Measurements from ENCODE around the gene RASSF3.
"Not testable (repeated sequence)": the region's sequence is repeated elsewhere in the genome, so short reads cannot be mapped to it uniquely, and the experiment has no call there.

The RASSF3 gene

DNA sequence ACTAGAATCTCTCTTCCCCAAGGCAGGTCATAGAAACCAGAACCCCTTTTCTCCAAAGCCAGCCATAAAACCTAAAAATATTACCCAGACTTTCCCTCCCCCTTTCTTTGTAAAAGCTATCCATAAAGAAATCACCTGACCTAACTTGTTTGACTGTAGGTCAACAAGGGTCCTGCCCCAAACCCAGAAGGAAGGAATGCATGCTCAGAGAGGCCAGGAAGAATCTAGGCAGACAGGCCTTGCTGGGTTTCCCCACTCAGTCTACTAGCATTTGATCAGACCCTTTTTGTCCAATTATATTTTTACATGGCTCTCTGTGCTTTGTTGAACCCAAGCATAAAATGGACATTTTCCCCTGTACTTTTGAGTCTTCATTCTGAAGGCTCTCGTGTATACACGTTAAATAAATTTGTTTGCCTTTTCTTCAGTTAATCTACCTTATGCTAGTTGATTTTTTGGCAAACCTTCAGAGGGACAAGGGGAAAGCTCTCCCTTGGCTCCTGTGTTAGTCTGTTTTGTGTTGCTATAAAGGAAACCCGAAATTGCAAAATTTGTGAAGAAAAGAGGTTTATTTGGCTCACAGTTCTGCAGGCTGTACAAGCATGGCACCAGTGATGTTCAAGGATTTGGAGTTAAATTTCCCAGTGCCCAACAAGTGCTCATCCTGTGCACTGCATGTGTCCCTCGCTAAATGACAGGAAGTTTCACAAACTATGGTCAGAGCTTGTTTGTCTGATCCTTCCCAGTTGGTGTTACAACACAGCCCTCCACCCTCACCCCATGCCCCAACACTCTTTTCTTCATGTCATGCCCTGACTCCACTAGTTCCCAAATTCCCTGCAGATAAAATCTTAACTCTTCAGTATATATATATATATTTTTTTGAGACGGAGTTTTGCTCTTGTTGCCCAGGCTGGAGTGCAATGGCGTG is 14.2 kb upstream of the RASSF3 start:
- no peak for DNase-seq

- no peak for DNase-seq
Measured at GRCh38 chr12:64598831-64599230, 11.5 kb upstream of the RASSF3 start.

GRCh38 chr12:64600164-64600561 is 10.1 kb upstream of the RASSF3 start:
- DNase-seq, result no peak

GRCh38 chr12:64603183-64603841 is 7.0 kb upstream of the RASSF3 start:
- DNase-seq, result no peak

GRCh38 chr12:64608901-64609535 is 1.3 kb upstream of the RASSF3 start:
- peak in 5 of 51 donors; percentile 3 to 44 (median 11) for DNase-seq

DNA sequence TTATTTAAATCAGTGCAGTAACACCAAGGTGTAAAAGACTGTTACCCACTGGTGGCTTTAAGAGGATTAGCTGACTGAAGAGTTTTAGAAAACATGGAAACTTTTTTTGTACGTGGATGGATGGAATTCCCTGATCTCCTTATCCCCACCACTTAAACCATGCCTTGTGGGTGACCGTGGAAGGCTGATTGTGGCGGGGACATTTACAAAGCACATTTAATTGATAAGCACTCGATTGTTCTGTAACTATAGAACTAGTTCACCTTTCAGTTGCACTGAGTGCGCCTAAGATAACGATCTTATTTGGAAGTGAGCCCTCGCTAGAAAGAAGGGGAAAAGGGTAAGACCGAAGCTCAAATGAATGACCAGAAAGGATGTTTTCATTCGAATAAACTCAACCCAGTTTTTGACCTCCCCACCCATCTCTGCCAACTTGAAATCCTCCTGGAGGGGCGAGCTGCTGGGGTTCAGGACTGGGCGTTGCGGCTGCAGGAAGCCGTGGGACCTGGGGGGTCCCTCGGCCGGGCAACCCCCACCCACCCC is 688 bp upstream of the RASSF3 start:
- peak in 1 of 51 donors; percentile 3 for DNase-seq

- DNase-seq, result peak in 16 of 51 donors; percentile 12 to 40 (median 28)
Measured at GRCh38 chr12:64610660-64611340, 505 bp downstream of the RASSF3 start.

DNA sequence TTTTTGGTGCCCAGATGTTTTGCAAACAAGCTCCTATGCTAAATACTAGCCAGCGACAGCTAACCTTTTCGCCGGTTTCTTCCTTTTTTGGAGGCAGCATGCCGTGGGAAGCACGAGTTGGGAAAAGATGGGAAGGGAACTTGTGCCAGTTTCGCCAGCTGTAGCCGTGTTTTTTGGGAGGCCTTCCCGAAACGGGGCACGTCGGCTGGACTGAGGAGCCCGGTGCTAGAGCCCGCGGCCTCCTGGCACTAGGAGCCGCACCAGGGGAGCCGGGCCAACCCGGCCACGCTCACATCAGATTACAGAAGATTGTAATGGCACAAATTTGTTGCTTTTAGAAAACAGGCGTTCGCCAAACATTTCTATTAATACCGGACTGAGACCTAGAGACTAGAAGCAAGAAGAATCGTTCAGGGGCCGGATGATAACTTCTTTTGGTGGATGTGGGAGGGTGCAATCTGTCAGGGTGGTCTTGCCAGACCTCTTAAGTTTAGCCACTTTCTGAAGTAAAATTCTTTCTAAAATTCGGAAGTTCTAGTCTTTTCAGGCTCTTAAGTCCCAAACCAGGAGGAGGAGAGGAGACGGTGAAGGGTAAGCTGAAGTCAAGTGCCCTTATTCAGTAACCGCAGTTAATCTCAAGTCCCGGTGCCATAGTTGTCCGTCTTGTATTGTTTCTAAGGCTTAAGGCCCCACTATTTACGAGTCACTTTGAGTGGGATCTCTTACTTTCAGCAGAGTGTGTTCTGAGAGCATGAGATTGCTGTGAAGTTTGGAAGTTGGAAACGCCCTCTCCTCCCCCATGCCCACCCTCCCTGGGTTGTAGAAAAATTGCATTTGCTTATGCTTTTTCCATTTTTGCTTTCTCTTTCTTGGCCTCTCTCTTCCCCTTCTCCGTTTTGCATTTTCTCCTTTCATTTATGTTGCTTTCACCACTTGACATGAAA is 1.3 kb downstream of the RASSF3 start:
- peak in 6 of 51 donors; percentile 9 to 36 (median 18) for DNase-seq

DNA sequence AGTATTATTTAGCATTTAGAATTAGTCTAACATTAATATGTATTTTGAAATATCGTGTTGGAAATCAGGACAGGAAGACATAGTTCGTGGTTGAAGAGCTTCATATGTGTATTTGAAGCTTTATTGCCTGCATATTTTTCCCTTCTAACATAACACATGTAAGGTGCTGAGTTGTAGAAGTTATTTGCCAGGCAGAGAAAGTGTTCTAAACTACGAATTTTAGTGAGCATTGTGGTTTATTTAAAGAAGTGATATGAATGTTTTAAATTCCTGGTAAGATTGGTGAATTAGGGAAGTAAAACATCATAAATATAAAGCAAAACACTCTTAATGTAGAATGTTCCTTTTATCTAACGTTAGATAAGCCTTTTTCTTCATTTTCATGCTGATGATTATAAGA is 2.5 kb downstream of the RASSF3 start:
- no peak for DNase-seq

- DNase-seq, result not testable (repeated sequence)
Measured at GRCh38 chr12:64613775-64614398, 3.6 kb downstream of the RASSF3 start.

DNA sequence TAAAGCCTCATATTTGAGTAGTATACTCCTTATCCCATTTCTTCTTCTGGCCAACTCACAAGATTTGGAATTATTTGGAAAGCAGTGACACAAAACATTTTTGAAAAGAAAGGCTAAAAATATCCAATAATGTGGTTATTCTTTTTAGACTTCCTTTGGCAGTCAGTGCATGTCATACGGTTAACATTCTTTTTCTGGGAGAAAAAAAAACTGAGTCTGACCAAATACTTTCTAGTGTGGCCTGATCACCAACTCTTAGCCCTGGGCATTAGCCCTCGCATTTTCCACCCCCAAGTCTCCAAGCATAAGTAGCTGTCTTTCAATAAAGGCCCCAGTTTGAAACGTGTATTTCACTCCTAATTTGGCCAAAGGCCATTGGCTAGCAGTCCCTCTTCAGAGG is 5.9 kb downstream of the RASSF3 start:
- DNase-seq, result peak in 3 of 51 donors; percentile 3 to 14 (median 7)

DNA sequence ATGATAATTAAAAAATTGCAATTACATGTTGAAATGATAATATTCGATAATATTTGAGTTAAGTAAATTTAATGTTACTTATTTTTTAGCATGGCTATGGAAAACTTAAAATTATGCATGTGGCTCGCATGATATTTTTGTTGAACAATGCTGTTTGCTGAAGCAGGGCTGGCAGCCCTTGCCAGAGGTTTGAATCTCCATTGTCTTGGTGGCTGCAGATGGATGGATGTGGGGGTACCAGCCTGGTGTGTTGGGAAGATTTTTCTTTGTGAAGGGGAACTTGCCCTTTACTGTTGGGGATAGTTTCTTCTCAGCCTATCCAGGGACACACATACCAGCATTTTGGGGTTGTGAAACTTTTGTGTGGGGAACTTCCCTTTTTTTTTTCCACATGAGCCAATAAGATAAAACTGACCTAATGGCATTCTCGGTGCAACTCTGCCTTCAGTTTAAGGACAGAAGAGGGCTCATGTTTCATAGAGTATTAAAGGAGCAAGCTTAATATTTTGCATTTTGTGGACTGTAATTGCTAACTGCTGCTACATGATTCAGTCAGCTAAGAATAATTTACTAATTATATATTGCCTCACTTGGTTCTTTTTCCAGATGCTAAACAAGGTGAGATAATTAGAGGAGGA is 8.8 kb downstream of the RASSF3 start:
- DNase-seq, result peak in 4 of 51 donors; percentile 5 to 28 (median 18)

- DNase-seq, result no peak
Measured at GRCh38 chr12:64621257-64621942, 11.1 kb downstream of the RASSF3 start.

DNA sequence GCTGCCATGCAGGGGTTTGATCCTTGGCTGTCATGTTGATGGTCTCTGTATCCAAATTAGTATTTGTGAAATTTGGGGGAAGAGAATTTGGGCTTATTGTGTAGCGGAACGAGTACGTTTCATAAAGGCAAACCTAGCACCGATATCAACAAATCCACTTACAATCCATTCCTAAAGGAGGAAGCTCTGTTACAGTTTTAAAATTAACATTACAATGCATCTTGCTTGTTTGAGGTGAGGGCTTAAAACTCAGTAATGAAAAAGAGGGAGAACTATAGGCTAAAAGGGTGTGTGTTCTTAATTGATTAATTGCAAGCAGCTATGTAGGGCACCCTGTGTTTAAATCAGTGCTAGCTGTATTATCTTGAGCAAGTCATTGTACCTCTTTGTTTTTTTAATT is 13.7 kb downstream of the RASSF3 start:
- DNase-seq, result no peak

DNA sequence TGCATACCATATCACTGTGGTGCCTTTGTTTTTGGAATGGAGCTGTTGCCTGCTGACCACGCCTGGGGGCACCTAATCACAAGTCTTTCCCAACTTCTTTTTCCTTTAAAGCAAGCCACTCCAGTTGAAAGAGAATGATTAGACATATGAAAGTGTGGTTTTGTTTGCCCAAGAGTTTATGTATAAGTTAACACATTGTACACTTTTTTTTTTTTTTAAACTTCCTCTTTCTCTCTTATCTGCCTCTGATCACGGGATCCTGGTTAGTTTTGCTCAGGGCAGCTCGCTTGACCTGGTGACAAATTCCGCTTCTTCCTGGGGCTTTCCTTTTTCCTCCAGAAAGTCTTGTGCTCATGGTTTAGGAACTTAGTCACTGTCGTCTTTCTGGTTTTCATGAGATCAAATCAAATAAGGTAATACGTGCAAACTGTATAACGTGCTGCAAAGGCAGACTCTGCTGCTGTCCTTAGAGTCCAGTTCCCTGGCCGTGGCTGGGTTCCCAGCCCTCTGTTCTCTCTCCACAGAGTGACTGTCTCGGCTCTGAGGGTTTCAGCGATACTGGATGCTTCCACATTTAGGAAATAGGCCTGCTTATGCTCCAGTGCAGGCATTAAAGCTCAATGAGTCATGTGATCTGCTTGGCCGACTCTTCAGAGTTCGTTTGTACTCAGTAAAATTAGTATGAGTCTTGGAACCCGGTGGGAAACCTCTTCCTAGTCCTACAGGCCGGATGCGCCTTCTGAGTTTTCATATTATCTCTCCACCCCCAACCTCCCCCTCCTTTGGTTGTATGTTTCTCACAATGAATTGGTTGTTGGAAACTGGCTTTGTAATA is 15.2 kb downstream of the RASSF3 start:
- peak in 32 of 51 donors; percentile 2 to 61 (median 34) for DNase-seq

- not testable (repeated sequence) for DNase-seq
Measured at GRCh38 chr12:64626588-64626987, 16.3 kb downstream of the RASSF3 start.

- no peak for DNase-seq
Measured at GRCh38 chr12:64627771-64628170, 17.5 kb downstream of the RASSF3 start.

Measured in hypothalamus (tissue), 51 donors.